ENCODE data around the gene PLA2R1. TPM values are rescaled to one million over a fixed set of nuclear protein-coding genes. Genes with fewer than 3 reads are reported as not detected.

Gene PLA2R1
- total RNA-seq, 1 donor from 2014 or later = 2.9 TPM

GRCh38 chr2:160068906-160069305, 6.5 kb upstream of the PLA2R1 start:
- DNase-seq (no peak), ATAC-seq (no peak)
- intact Hi-C loops (cut with micrococcal nuclease) = no loop called here

GRCh38 chr2:160064916-160065315, 2.5 kb upstream of the PLA2R1 start:
- peak; percentile 39 for ATAC-seq

GRCh38 chr2:160063879-160064612, 1.6 kb upstream of the PLA2R1 start:
- DNase-seq = peak; percentile 19
- intact Hi-C loops (cut with micrococcal nuclease) = no loop called here
- peak; percentile 60 for ATAC-seq

More at GRCh38 chr2:160064916-160065315, 2.5 kb upstream of the PLA2R1 start:
- intact Hi-C loops (cut with micrococcal nuclease) = no loop called here
- no peak for DNase-seq

GRCh38 chr2:160063271-160063670, 856 bp upstream of the PLA2R1 start:
- ATAC-seq = no peak
- intact Hi-C loops (cut with micrococcal nuclease) = no loop called here
- DNase-seq = no peak

GRCh38 chr2:160061944-160062291, 497 bp downstream of the PLA2R1 start:
- peak; percentile 29 for DNase-seq

GRCh38 chr2:160061533-160061932, 882 bp downstream of the PLA2R1 start:
- DNase-seq = no peak
- intact Hi-C loops (cut with micrococcal nuclease) = no loop called here
- ATAC-seq = no peak

More at GRCh38 chr2:160061944-160062291, 497 bp downstream of the PLA2R1 start:
- peak; percentile 17 for ATAC-seq
- intact Hi-C loops (cut with micrococcal nuclease) = no loop called here

- intact Hi-C loops (cut with micrococcal nuclease) = no loop called here
- DNase-seq (no peak), ATAC-seq (no peak)
Observed at GRCh38 chr2:160060297-160060696, 2.1 kb downstream of the PLA2R1 start.

- DNase-seq (no peak), ATAC-seq (no peak)
- intact Hi-C loops (cut with micrococcal nuclease) = no loop called here
Observed at GRCh38 chr2:160057356-160057755, 5.1 kb downstream of the PLA2R1 start.

GRCh38 chr2:160055726-160056108, 6.7 kb downstream of the PLA2R1 start:
- DNase-seq (no peak), ATAC-seq (no peak)
- intact Hi-C loops (cut with micrococcal nuclease) = no loop called here

- intact Hi-C loops (cut with micrococcal nuclease) = no loop called here
- ATAC-seq (no peak), DNase-seq (no peak)
Observed at GRCh38 chr2:160054984-160055725, 7.3 kb downstream of the PLA2R1 start.

GRCh38 chr2:160053946-160054345, 8.5 kb downstream of the PLA2R1 start:
- DNase-seq (no peak), ATAC-seq (no peak)
- intact Hi-C loops (cut with micrococcal nuclease) = no loop called here

- ATAC-seq = no peak
- no peak for DNase-seq
- intact Hi-C loops (cut with micrococcal nuclease) = no loop called here
Observed at GRCh38 chr2:160052531-160052930, 9.9 kb downstream of the PLA2R1 start.

GRCh38 chr2:160051371-160051800, 11.0 kb downstream of the PLA2R1 start:
- intact Hi-C loops (cut with micrococcal nuclease) = no loop called here
- DNase-seq (no peak), ATAC-seq (no peak)

GRCh38 chr2:160050147-160050546, 12.3 kb downstream of the PLA2R1 start:
- DNase-seq (no peak), ATAC-seq (no peak)
- intact Hi-C loops (cut with micrococcal nuclease) = no loop called here

GRCh38 chr2:160045703-160046210, 16.7 kb downstream of the PLA2R1 start:
- DNase-seq (no peak), ATAC-seq (no peak)
- intact Hi-C loops (cut with micrococcal nuclease) = no loop called here

- ATAC-seq (no peak), DNase-seq (no peak)
- intact Hi-C loops (cut with micrococcal nuclease) = no loop called here
Observed at GRCh38 chr2:160044728-160045127, 17.7 kb downstream of the PLA2R1 start.

GRCh38 chr2:160043265-160043664, 19.1 kb downstream of the PLA2R1 start:
- intact Hi-C loops (cut with micrococcal nuclease) = no loop called here
- no peak for DNase-seq
- ATAC-seq = peak; percentile 61

GRCh38 chr2:160042054-160042453, 20.4 kb downstream of the PLA2R1 start:
- intact Hi-C loops (cut with micrococcal nuclease) = no loop called here
- DNase-seq (no peak), ATAC-seq (no peak)

GRCh38 chr2:160041091-160041490, 21.3 kb downstream of the PLA2R1 start:
- ATAC-seq (no peak), DNase-seq (no peak)
- intact Hi-C loops (cut with micrococcal nuclease) = no loop called here

- ATAC-seq = peak; percentile 74
- intact Hi-C loops (cut with micrococcal nuclease) = no loop called here
- no peak for DNase-seq
Observed at GRCh38 chr2:160039166-160039903, 23.1 kb downstream of the PLA2R1 start.

All from left ventricle myocardium superior (tissue), 1 donor.